Right atrium auricular region (tissue), 2 donors: Measurements from ENCODE around the gene TPO. TPM values are rescaled to one million over a fixed set of nuclear protein-coding genes. Genes with fewer than 3 reads are reported as not detected.
"Not testable (repeated sequence)": the region's sequence is repeated elsewhere in the genome, so short reads cannot be mapped to it uniquely, and the experiment has no call there.

Source experiments
- DNase-seq: peaks from one replicate; pipeline ENCODE4 v3.0.0-alpha.2; 2019; ENCODE audit warnings: low spot score
- H3K27ac ChIP-seq, 2 donors: fragments of 200-600 bp; sonication (generic); 1 replicate in 1 of 2; 2 replicates in 1 of 2; pipeline ENCODE4 v1.5.1; 2016 to 2019
- H3K27me3 ChIP-seq, 2 donors: fragments of 200-600 bp; sonication (generic); one replicate each; pipeline versions ENCODE4 v1.5.1 to v1.6.0; 2017 to 2019
- H3K36me3 ChIP-seq: fragments of 200-600 bp; sonication (generic); one replicate; pipeline ENCODE4 v1.5.1; 2016
- H3K4me1 ChIP-seq, 2 donors: fragments of 200-600 bp; sonication (generic); one replicate each; pipeline versions ENCODE4 v1.5.1 to v1.6.0; 2017 to 2019
- H3K4me3 ChIP-seq, 2 donors: fragments of 200-600 bp; sonication (generic); 1 replicate in 1 of 2; 2 replicates in 1 of 2; pipeline ENCODE4 v1.5.1; 2017 to 2019; ENCODE audit warnings: mild to moderate bottlenecking in 1 of 2, moderate library complexity in 1 of 2
- H3K9me3 ChIP-seq, 2 donors: fragments of 200-600 bp; sonication (generic); one replicate each; pipeline ENCODE4 v1.5.1; 2019
- CTCF ChIP-seq, 2 donors: fragments of 200-600 bp; sonication (generic); IDR thresholded peaks; one replicate each; pipeline ENCODE4 v1.5.1; 2019; ENCODE audit warnings: antibody characterized with exemption in 2 of 2
- total RNA-seq, 2 donors: library from RNA; depleted of rRNA; stranded (reverse); fragments of >200 nt; gene quantifications; one replicate each; pipeline ENCODE4 v1.1.0, GENCODE V29; 2016

Gene TPO
- total RNA-seq, 2 donors from 2014 or later, result 0.08 to 2.7 TPM

GRCh38 chr2:1561811-1562421 lies 148.7 kb downstream of the TPO start:
- no peak for DNase-seq
- no peaks in the 10 kb centered on the region for H3K27me3 ChIP-seq
- H3K27ac ChIP-seq, result peak overlapping the region in 1 of 2 donors; percentile 19
- peaks cover 0 to 18% of the 10 kb centered on the region in 2 donors for H3K4me1 ChIP-seq
- no peak overlapping the region for H3K4me3 ChIP-seq
- H3K36me3 ChIP-seq, result no peaks in the 10 kb centered on the region
- no peaks in the 10 kb centered on the region for H3K9me3 ChIP-seq
- no peak for TF ChIP-seq CTCF (IDR thresholded peaks at IDR 0.05)

GRCh38 chr2:1563084-1563857 lies 150.0 kb downstream of the TPO start:
- no peak overlapping the region for H3K4me3 ChIP-seq
- H3K9me3 ChIP-seq, result no peaks in the 10 kb centered on the region
- no peaks in the 10 kb centered on the region for H3K27me3 ChIP-seq
- H3K27ac ChIP-seq, result no peak overlapping the region
- H3K4me1 ChIP-seq, result peaks cover 0 to 18% of the 10 kb centered on the region in 2 donors
- DNase-seq, result no peak
- no peaks in the 10 kb centered on the region for H3K36me3 ChIP-seq
- no peak for TF ChIP-seq CTCF (IDR thresholded peaks at IDR 0.05)

GRCh38 chr2:1563943-1564891 lies 151.0 kb downstream of the TPO start:
- Histone ChIP-seq H3K36me3 (no peaks in the 10 kb centered on the region), H3K4me3 (no peak overlapping the region), H3K27ac (peak overlapping the region in 1 of 2 donors; percentile 11), H3K9me3 (no peaks in the 10 kb centered on the region), H3K4me1 (peaks cover 0 to 18% of the 10 kb centered on the region in 2 donors), H3K27me3 (no peaks in the 10 kb centered on the region)
- no peak for TF ChIP-seq CTCF (IDR thresholded peaks at IDR 0.05)
- DNase-seq, result no peak

GRCh38 chr2:1567556-1568344 lies 154.5 kb downstream of the TPO start:
- no peak for TF ChIP-seq CTCF (IDR thresholded peaks at IDR 0.05)
- Histone ChIP-seq H3K36me3 (no peaks in the 10 kb centered on the region), H3K4me1 (peaks cover 0 to 23% of the 10 kb centered on the region in 2 donors), H3K4me3 (no peak overlapping the region), H3K9me3 (no peaks in the 10 kb centered on the region), H3K27ac (no peak overlapping the region), H3K27me3 (no peaks in the 10 kb centered on the region)
- DNase-seq, result no peak

GRCh38 chr2:1568345-1568668 lies 155.0 kb downstream of the TPO start:
- H3K4me1 ChIP-seq, result peaks cover 0 to 22% of the 10 kb centered on the region in 2 donors
- DNase-seq, H3K27ac ChIP-seq, H3K27me3 ChIP-seq, H3K4me3 ChIP-seq, H3K9me3 ChIP-seq, H3K36me3 ChIP-seq: not testable (repeated sequence)
